HG03159 (cell line): Measurements from ENCODE around the gene ZNF557.
A peak's percentile ranks its signal among the peaks of the same experiment; 100 is the strongest.
"Not testable (repeated sequence)": the region's sequence is repeated elsewhere in the genome, so short reads cannot be mapped to it uniquely, and the experiment has no call there.

Experiments used
- ATAC-seq: cut with Tn5 transposase; IDR thresholded peaks from one replicate; pipeline ENCODE4 v1.9.1; 2021; ENCODE audit warnings: mild to moderate bottlenecking, moderate library complexity; ENCODE audit not compliant: unreplicated experiment

ZNF557 gene

GRCh38 chr19:7069042-7069903, at the start of gene ZNF557:
Gene ZNF557 (plus strand): TSS chr19:7069703. CDS start chr19:7075075, 5,372 bp downstream.
- ATAC-seq, result peak; percentile 85

- not testable (repeated sequence) for ATAC-seq
Measured at GRCh38 chr19:7021331-7021730, 48.2 kb upstream of the ZNF557 start, which contains the start of gene MBD3L2B. Gene MBD3L2B (minus strand): TSS chr19:7021431. CDS start chr19:7021397, 34 bp downstream.

GRCh38 chr19:7028790-7029189, 40.7 kb upstream of the ZNF557 start:
- ATAC-seq, result not testable (repeated sequence)

- ATAC-seq, result not testable (repeated sequence)
Measured at GRCh38 chr19:7030278-7030677, 39.2 kb upstream of the ZNF557 start, which contains the start of gene MBD3L5. Gene MBD3L5 (plus strand): TSS chr19:7030578. CDS start chr19:7030612, 34 bp downstream.

GRCh38 chr19:7040079-7040478, 29.4 kb upstream of the ZNF557 start, which contains the start of gene MBD3L4:
Gene MBD3L4 (minus strand): TSS chr19:7040179. CDS start chr19:7040144, 35 bp downstream.
- ATAC-seq, result not testable (repeated sequence)

GRCh38 chr19:7041563-7041962, 27.9 kb upstream of the ZNF557 start:
- ATAC-seq, result not testable (repeated sequence)

- ATAC-seq, result not testable (repeated sequence)
Measured at GRCh38 chr19:7049021-7049420, 20.5 kb upstream of the ZNF557 start, which contains the start of gene MBD3L2. Gene MBD3L2 (plus strand): TSS chr19:7049321. CDS start chr19:7049374, 53 bp downstream.

- ATAC-seq, result not testable (repeated sequence)
Measured at GRCh38 chr19:7051421-7051820, 18.1 kb upstream of the ZNF557 start.

- ATAC-seq, result not testable (repeated sequence)
Measured at GRCh38 chr19:7052896-7053295, 16.6 kb upstream of the ZNF557 start.

- not testable (repeated sequence) for ATAC-seq
Measured at GRCh38 chr19:7054635-7055368, 14.7 kb upstream of the ZNF557 start.

GRCh38 chr19:7055679-7056078, 13.8 kb upstream of the ZNF557 start:
- not testable (repeated sequence) for ATAC-seq

- not testable (repeated sequence) for ATAC-seq
Measured at GRCh38 chr19:7056371-7056770, 13.1 kb upstream of the ZNF557 start.

GRCh38 chr19:7058576-7058975, 10.9 kb upstream of the ZNF557 start, which contains the start of gene MBD3L3:
Gene MBD3L3 (minus strand): TSS chr19:7058676. CDS start chr19:7058605, 71 bp downstream.
- ATAC-seq, result not testable (repeated sequence)

- ATAC-seq, result not testable (repeated sequence)
Measured at GRCh38 chr19:7059977-7060376, 9.5 kb upstream of the ZNF557 start.

- no peak for ATAC-seq
Measured at GRCh38 chr19:7063339-7063738, 6.2 kb upstream of the ZNF557 start.

- no peak for ATAC-seq
Measured at GRCh38 chr19:7063764-7064418, 5.6 kb upstream of the ZNF557 start.

- not testable (repeated sequence) for ATAC-seq
Measured at GRCh38 chr19:7067122-7067521, 2.4 kb upstream of the ZNF557 start.

- no peak for ATAC-seq
Measured at GRCh38 chr19:7067716-7068115, 1.8 kb upstream of the ZNF557 start.

- ATAC-seq, result no peak
Measured at GRCh38 chr19:7068599-7068998, 904 bp upstream of the ZNF557 start.

GRCh38 chr19:7069904-7070226, 362 bp downstream of the ZNF557 start:
- ATAC-seq, result peak; percentile 36

GRCh38 chr19:7072541-7072940, 3.0 kb downstream of the ZNF557 start:
- ATAC-seq, result no peak
